IMR-90 (cell line): Measurements from ENCODE around the gene AAK1. TPM values are rescaled to one million over a fixed set of nuclear protein-coding genes. Genes with fewer than 3 reads are reported as not detected.

Experiments used
- ATAC-seq: fragments of 200-7000 bp; cut with Tn5 transposase; 2 replicates; pipeline ENCODE4 v1.9.1; 2020; ENCODE audit warnings: low read depth, mild to moderate bottlenecking, moderate library complexity
- BruUV-seq: library from RNA; stranded (reverse); fragments of 400-500 nt; replicated peaks from 2 replicates; lab custom pipeline; 2021; lab: Mats Ljungman, UMichigan
- CTCF ChIA-PET: fragments of 300-600 bp; formaldehyde crosslinking; extraction: SDS; loops from one replicate; lab custom pipeline; 2021; ENCODE audit warnings: antibody characterized with exemption; lab: Yijun Ruan, JAX
- POLR2A ChIA-PET: fragments of 300-600 bp; sonication (Branson Sonifier 250); formaldehyde crosslinking; loops from one replicate; lab custom pipeline; 2022; ENCODE audit warnings: antibody characterized with exemption; ENCODE audit not compliant: unreplicated experiment; lab: Charles Lee
- DNase-seq: peaks from one replicate; pipeline ENCODE4 v3.0.0; 2013
- H2AFZ ChIP-seq: replicated peaks from 2 replicates; pipeline ENCODE3; 2013; ENCODE audit warnings: low read length, mild to moderate bottlenecking; ENCODE audit not compliant: poor library complexity
- H2AK5ac ChIP-seq: 2 replicates; pipeline ENCODE4 v1.6.1; 2013; ENCODE audit warnings: low read depth, low read length, inconsistent platforms
- H2AK9ac ChIP-seq: replicated peaks from 2 replicates; pipeline ENCODE3; 2013; ENCODE audit warnings: mild to moderate bottlenecking, low read depth, low read length, moderate library complexity; ENCODE audit not compliant: poor library complexity
- H2BK120ac ChIP-seq: 2 replicates; pipeline ENCODE4 v1.6.1; 2013; ENCODE audit warnings: low read depth, low read length, inconsistent platforms
- H2BK15ac ChIP-seq: 3 replicates; pipeline ENCODE4 v1.6.1; 2013; ENCODE audit warnings: low read depth, low read length, inconsistent platforms
- H2BK20ac ChIP-seq: 2 replicates; pipeline ENCODE4 v1.6.1; 2013; ENCODE audit warnings: low read depth, mild to moderate bottlenecking, inconsistent platforms, low read length, moderate library complexity
- H2BK5ac ChIP-seq: 2 replicates; pipeline ENCODE4 v1.6.1; 2013; ENCODE audit warnings: mild to moderate bottlenecking, low read depth, low read length, inconsistent platforms; ENCODE audit not compliant: poor library complexity, severe bottlenecking
- H3K14ac ChIP-seq: replicated peaks from 2 replicates; pipeline ENCODE4 v1.6.1; 2013; ENCODE audit warnings: low read depth, low read length, inconsistent platforms
- H3K18ac ChIP-seq: 2 replicates; pipeline ENCODE4 v1.6.1; 2013; ENCODE audit warnings: low read depth, low read length, control low read depth
- H3K23ac ChIP-seq: 2 replicates; pipeline ENCODE4 v1.6.1; 2013; ENCODE audit warnings: low read depth, low read length, inconsistent platforms
- H3K27ac ChIP-seq: 2 replicates; pipeline ENCODE4 v1.5.1; 2013; ENCODE audit warnings: mild to moderate bottlenecking, control low read depth, low read length; ENCODE audit not compliant: insufficient read depth
- H3K27me3 ChIP-seq: 2 replicates; pipeline ENCODE4 v1.6.1; 2013; ENCODE audit warnings: low read length; ENCODE audit not compliant: control insufficient read depth, insufficient read depth
- H3K36me3 ChIP-seq: 2 replicates; pipeline ENCODE4 v1.6.1; 2013; ENCODE audit warnings: low read length, mixed read lengths; ENCODE audit not compliant: control insufficient read depth, insufficient read depth
- H3K4ac ChIP-seq: 2 replicates; pipeline ENCODE4 v1.6.1; 2013; ENCODE audit warnings: low read depth, low read length, inconsistent platforms
- H3K4me1 ChIP-seq: 2 replicates; pipeline ENCODE4 v1.6.1; 2013; ENCODE audit warnings: low read length, mixed read lengths; ENCODE audit not compliant: control insufficient read depth, insufficient read depth
- H3K4me2 ChIP-seq: 2 replicates; pipeline ENCODE4 v1.6.1; 2013; ENCODE audit warnings: low read depth, mild to moderate bottlenecking, control low read depth, low read length, moderate library complexity
- H3K4me3 ChIP-seq: 2 replicates; pipeline ENCODE4 v1.5.1; 2013; ENCODE audit warnings: low read depth, mild to moderate bottlenecking, control low read depth, low read length, moderate library complexity; ENCODE audit not compliant: insufficient read depth
- H3K56ac ChIP-seq: 2 replicates; pipeline ENCODE4 v1.6.1; 2013; ENCODE audit warnings: low read length, inconsistent platforms; ENCODE audit not compliant: insufficient read depth; ENCODE audit errors: extremely low read depth
- H3K79me1 ChIP-seq, 2 experiments: 2 replicates each; pipeline ENCODE4 v1.6.1; 2013; ENCODE audit warnings: low read length in 2 of 2, inconsistent platforms in 1 of 2, low read depth in 1 of 2
- H3K9ac ChIP-seq: 2 replicates; pipeline ENCODE4 v1.6.1; 2013; ENCODE audit warnings: low read depth, low read length, control low read depth
- H3K9me1 ChIP-seq: 2 replicates; pipeline ENCODE4 v1.6.1; 2013; ENCODE audit warnings: low read length, inconsistent platforms; ENCODE audit not compliant: insufficient read depth
- H3K9me3 ChIP-seq: 2 replicates; pipeline ENCODE4 v1.6.1; 2013; ENCODE audit warnings: low read length; ENCODE audit not compliant: control insufficient read depth, insufficient read depth
- H4K20me1 ChIP-seq: 2 replicates; pipeline ENCODE4 v1.6.1; 2013; ENCODE audit warnings: low read length, inconsistent platforms; ENCODE audit not compliant: insufficient read depth
- H4K5ac ChIP-seq: 2 replicates; pipeline ENCODE4 v1.6.1; 2013; ENCODE audit warnings: mild to moderate bottlenecking, low read depth, low read length, control low read depth
- H4K8ac ChIP-seq, 2 experiments: 2 replicates each; pipeline ENCODE4 v1.6.1; 2013; ENCODE audit warnings: low read depth in 2 of 2, low read length in 2 of 2, control low read depth in 1 of 2, inconsistent platforms in 1 of 2
- H4K91ac ChIP-seq: 2 replicates; pipeline ENCODE4 v1.6.1; 2013; ENCODE audit warnings: low read depth, low read length, inconsistent platforms; ENCODE audit not compliant: insufficient read depth
- CHD1 ChIP-seq: IDR thresholded peaks from 2 replicates; pipeline ENCODE4 v1.6.1; 2012; ENCODE audit warnings: low read depth, low read length, improper control_type of control experiment
- ELK1 ChIP-seq: fragments of 150-350 bp; IDR thresholded peaks from 2 replicates; pipeline ENCODE4 v1.6.1; 2016; ENCODE audit warnings: low read depth, mild to moderate bottlenecking, low read length, moderate library complexity, borderline replicate concordance
- MAZ ChIP-seq: IDR thresholded peaks from 2 replicates; pipeline ENCODE4 v1.6.1; 2012; ENCODE audit warnings: low read depth, mild to moderate bottlenecking, low read length, improper control_type of control experiment, moderate library complexity, borderline replicate concordance
- NFE2L2 ChIP-seq: fragments of 150-350 bp; IDR thresholded peaks from 2 replicates; pipeline ENCODE4 v1.6.1; 2016; ENCODE audit warnings: low read depth, mild to moderate bottlenecking, low read length
- RAD21 ChIP-seq: IDR thresholded peaks from 2 replicates; pipeline ENCODE4 v1.6.1; 2012; ENCODE audit warnings: low read length, improper control_type of control experiment
- RCOR1 ChIP-seq: IDR thresholded peaks from 2 replicates; pipeline ENCODE4 v1.6.1; 2012; ENCODE audit warnings: mild to moderate bottlenecking, low read length, improper control_type of control experiment; ENCODE audit not compliant: insufficient replicate concordance
- RFX5 ChIP-seq: IDR thresholded peaks from 2 replicates; pipeline ENCODE4 v1.8.0; 2012; ENCODE audit warnings: low read depth, mild to moderate bottlenecking, low read length, moderate library complexity
- WGBS, 2 experiments: methylation state at CpG; one replicate each; pipeline versions ENCODE4 v1.1.5 to v1.1.7; 2013; ENCODE audit warnings: missing lambda C conversion rate in 2 of 2; ENCODE audit not compliant: insufficient read length in 1 of 2; ENCODE audit errors: extremely low coverage in 2 of 2; 5-methylcytosine and 5-hydroxymethylcytosine counted together
- dilution Hi-C: fragments of 300-500 bp; cut with HindIII; formaldehyde crosslinking; loops from one replicate; pipeline ENCODE4 v1.14.3; 2018; ENCODE audit warnings: low sequenced_read_pairs; ENCODE audit not compliant: unreplicated experiment
- in situ Hi-C: fragments of 300-500 bp; cut with MboI; formaldehyde crosslinking; loops from 3 replicates; pipeline ENCODE4 v1.14.3; 2019; ENCODE audit warnings: low sequenced_read_pairs, inconsistent platforms, mixed read lengths
- intact Hi-C: fragments of 100-400 bp; cut with micrococcal nuclease; formaldehyde crosslinking; loops from 2 replicates; pipeline ENCODE4 v1.10.0; 2022
- polyA plus RNA-seq, 3 experiments: library from polyadenylated mRNA; depleted of rRNA; stranded (reverse); fragments of >200 nt; gene quantifications; 2 replicates each; pipeline ENCODE4 v1.2.3, GENCODE V29; 2012; ENCODE audit warnings: low replicate concordance in 1 of 3
- total RNA-seq: library from RNA; depleted of rRNA; stranded (reverse); fragments of >200 nt; gene quantifications from 2 replicates; pipeline ENCODE4 v1.2.3, GENCODE V29; 2012

The AAK1 gene
- total and polyA plus RNA-seq, 2 of the 4 experiments (the other 2 are of a cell fraction): 21.9 to 26.5 TPM

DNA sequence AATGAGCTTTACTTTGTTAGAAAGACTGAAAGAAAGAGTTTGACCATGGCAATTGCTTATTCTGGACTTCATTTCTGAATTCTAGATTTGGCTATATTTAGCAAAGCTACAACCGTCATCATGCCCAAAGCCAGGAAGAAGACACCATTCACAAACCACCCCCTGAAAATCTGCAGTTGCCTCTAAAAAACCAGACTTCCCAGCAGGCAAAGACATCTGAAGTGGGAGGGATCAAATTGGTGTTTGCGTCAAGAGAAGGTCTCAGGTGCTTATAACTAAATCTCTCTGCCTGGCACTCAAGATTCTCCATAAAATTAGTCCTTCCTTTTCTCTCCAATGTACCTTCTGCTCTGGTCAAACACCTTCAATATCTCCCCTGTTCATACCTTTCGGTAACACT, 5.6 kb downstream of the AAK1 start:
- H3K14ac ChIP-seq: no peak overlapping the region
- BruUV-seq: no TSS peak
- H3K18ac ChIP-seq: no peak overlapping the region
- no peak for ATAC-seq
- no peak overlapping the region for H3K4ac ChIP-seq
- H3K36me3 ChIP-seq: peaks cover 4% of the 10 kb centered on the region; the same call in 1 of the 2 replicates
- CTCF ChIA-PET: interaction anchor here (1.2 kb wide), 1 partner anchor 179 kb away, joined by 3 read pairs; no protein-coding TSS in a partner anchor
- no peak overlapping the region for H4K5ac ChIP-seq
- intact Hi-C loops (no loop called here), in situ Hi-C loops (no loop called here), dilution Hi-C loops (no loop called here)
- no peak overlapping the region for H2BK120ac ChIP-seq
- no peaks in the 10 kb centered on the region for H3K9me3 ChIP-seq
- H4K91ac ChIP-seq: no peak overlapping the region
- peaks cover 19% of the 10 kb centered on the region for H3K4me1 ChIP-seq
- no peak overlapping the region for H3K9ac ChIP-seq
- H3K27ac ChIP-seq: no peak overlapping the region
- H3K9me1 ChIP-seq: peaks cover 33% of the 10 kb centered on the region
- DNase-seq: no peak
- no peak overlapping the region for H2AK9ac ChIP-seq
- POLR2A ChIA-PET: no interaction called here
- no peak overlapping the region for H2BK20ac ChIP-seq
- no peak overlapping the region for H2AK5ac ChIP-seq
- peaks cover 20 to 79% of the 10 kb centered on the region in 2 experiments for H3K79me1 ChIP-seq
- no peak overlapping the region for H2BK5ac ChIP-seq
- no peak overlapping the region for H3K56ac ChIP-seq
- TF ChIP-seq RCOR1 (no peak), NFE2L2 (no peak), ELK1 (no peak), CHD1 (no peak), RAD21 (no peak), MAZ (no peak), RFX5 (no peak)
- H2AFZ ChIP-seq: no peak overlapping the region
- H4K20me1 ChIP-seq: peaks cover 84% of the 10 kb centered on the region
- H3K4me2 ChIP-seq: no peak overlapping the region
- H3K4me3 ChIP-seq: no peak overlapping the region
- no peak overlapping the region for H4K8ac ChIP-seq
- H3K27me3 ChIP-seq: no peaks in the 10 kb centered on the region
- H3K23ac ChIP-seq: no peak overlapping the region
- no peak overlapping the region for H2BK15ac ChIP-seq
- 100% methylated on average over 1 of the region's 3 CpGs; no CpG with 5 or more reads in 1 of the 2 experiments for WGBS, 2 experiments
